GM19023 (cell line): ENCODE data around the gene DCDC2.
"Not testable (repeated sequence)": the region's sequence is repeated elsewhere in the genome, so short reads cannot be mapped to it uniquely, and the experiment has no call there.

ENCODE experiments used
- ATAC-seq: cut with Tn5 transposase; IDR thresholded peaks from one replicate; pipeline ENCODE4 v1.9.1; 2021; ENCODE audit warnings: mild to moderate bottlenecking, moderate library complexity; ENCODE audit not compliant: unreplicated experiment

The DCDC2 gene

DNA sequence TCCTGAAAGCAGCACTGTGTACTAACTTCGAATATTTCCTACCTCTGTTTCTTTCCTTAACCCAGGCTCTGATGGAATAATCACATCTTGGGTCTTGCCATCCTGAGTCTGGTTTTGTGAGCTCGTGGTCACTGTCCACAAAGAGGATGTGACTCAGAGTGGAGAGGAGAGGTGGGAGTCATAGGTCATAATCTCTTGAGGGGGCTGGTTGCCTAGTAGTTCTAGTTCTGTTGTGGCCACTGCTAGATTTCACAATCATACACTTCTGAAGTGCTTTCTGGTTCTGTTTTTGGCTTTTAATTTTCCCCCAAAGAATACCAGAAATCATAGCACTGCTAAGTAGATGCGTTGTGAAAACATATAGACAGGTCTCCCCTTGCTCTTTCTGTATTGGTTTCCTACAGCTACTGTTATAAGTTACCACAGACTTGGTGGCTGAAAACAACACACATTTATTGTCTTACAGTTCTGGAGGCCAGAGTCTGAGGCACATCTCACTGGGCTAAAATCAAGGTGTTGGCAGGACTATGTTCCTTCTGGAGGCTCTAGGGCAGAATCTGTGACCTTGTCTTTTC, 129.1 kb downstream of the DCDC2 start:
- peak; percentile 50 for ATAC-seq

DNA sequence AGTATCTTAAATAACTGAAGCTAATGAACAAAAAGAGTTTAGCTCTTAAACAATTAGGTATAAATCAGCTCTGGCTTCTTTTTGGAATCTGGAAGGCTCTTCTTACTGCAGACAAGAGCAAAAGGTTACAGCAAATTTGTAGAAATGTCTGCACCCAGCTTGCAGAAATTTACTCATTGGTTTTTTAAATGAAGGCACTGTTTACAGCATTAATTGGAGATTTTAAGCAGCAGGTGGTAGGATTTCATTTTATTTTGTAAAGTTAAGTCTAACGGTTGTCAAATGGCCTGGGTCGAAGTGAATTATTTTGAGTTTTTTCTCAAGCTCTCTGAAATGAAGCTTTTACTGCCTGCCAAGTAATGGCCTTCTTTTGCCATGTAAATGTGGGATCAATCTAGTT, 129.7 kb downstream of the DCDC2 start:
- no peak for ATAC-seq

GRCh38 chr6:24227556-24227955, 130.3 kb downstream of the DCDC2 start:
- no peak for ATAC-seq

GRCh38 chr6:24226541-24226940, 131.3 kb downstream of the DCDC2 start:
- no peak for ATAC-seq

GRCh38 chr6:24225838-24226237, 132.0 kb downstream of the DCDC2 start:
- no peak for ATAC-seq

DNA sequence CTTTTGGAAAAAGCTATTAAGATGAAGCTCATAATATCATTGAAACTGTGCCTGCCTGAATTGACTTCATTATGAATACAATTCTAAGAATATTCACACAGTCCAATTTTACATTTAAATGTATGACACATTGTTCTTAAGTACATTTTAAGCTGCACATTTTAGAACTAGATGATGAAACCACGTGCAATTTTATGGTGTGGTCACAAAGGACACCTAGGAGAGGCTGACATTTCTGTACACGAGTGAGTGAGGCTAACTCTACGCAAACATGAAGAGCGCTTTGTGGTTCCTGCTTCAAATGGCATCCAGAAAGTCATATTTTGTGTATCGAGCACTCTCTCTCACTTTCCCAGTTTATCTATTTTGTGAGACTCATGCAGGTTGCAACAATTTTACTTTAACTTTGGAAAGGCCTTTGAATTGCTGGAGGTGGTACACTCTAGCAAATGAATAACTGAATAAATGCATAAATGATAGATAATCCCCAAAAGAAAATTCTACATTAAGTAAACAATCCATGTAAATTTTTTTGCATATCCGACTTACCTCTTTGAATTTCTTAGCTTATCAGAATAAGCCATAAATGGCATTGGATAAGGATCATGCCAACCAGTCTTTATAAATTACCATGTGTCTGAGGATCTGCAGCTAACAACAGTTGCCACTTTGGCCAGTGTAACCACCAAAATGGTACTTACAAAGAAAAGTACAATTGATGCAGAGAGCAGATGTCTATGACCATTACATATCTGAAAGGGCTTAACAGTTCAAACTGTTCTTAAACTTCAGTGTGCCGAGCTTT, 134.5 kb downstream of the DCDC2 start:
- ATAC-seq, result no peak

DNA sequence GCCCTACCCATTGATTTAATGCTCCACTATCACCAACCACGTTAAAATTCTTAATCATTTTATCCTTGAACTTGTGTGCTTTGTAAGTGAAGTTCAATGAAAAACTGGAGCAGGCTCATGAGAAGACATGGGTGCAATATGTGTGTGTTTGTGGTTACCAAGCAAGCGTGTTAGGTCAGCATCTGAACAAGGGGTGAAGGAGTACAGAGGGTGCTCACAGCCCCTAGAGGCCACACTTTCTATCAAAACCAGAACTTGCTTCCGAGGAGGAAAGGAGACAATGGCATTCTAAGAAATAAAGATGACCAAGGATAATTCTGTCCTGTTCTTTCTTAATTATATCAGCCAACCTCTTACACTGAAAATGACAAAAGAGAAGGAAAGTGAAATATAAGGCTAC, 138.2 kb downstream of the DCDC2 start:
- ATAC-seq, result no peak

DNA sequence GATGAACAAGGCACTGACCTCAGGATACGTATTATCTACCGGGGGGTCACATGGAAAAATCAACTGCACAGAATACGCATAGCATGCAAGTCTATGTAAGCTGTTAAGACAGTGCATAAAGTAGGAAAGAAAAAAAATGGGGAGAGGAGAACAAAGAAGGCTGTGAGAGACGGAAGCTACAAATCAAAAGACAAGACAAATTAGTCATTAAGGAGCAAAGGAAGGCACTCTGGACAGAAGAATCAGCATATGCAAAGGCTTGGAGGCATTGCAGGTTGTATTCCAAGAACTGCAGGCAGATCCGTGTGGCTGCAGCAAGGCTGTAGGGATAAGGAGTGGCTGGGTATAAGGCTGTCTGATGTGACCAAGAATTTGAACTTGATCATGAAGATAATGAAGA, 142.9 kb downstream of the DCDC2 start:
- no peak for ATAC-seq

DNA sequence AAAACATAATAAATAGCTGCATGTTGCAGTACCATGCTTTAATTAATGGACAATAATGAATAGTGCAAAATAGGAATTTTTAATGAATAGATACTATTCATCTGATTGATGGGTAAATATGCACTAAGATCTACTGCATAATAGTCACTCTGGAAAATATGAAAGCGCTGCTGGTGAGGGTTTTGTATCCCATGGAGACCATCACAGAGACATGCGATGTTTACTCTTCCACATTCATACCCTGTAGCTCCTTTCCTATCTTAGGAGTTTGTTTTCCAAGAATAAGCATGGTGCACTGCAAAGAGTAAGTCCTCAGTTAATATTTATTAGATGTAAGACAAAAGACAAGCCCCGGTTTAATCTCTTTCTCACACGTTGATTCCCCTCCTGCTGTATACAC, 150.4 kb downstream of the DCDC2 start:
- ATAC-seq, result no peak

GRCh38 chr6:24205020-24205492, 152.8 kb downstream of the DCDC2 start:
- ATAC-seq, result no peak

GRCh38 chr6:24204113-24204512, 153.7 kb downstream of the DCDC2 start:
- ATAC-seq, result not testable (repeated sequence)

- no peak for ATAC-seq
Measured at GRCh38 chr6:24197892-24198291, 160.0 kb downstream of the DCDC2 start.

DNA sequence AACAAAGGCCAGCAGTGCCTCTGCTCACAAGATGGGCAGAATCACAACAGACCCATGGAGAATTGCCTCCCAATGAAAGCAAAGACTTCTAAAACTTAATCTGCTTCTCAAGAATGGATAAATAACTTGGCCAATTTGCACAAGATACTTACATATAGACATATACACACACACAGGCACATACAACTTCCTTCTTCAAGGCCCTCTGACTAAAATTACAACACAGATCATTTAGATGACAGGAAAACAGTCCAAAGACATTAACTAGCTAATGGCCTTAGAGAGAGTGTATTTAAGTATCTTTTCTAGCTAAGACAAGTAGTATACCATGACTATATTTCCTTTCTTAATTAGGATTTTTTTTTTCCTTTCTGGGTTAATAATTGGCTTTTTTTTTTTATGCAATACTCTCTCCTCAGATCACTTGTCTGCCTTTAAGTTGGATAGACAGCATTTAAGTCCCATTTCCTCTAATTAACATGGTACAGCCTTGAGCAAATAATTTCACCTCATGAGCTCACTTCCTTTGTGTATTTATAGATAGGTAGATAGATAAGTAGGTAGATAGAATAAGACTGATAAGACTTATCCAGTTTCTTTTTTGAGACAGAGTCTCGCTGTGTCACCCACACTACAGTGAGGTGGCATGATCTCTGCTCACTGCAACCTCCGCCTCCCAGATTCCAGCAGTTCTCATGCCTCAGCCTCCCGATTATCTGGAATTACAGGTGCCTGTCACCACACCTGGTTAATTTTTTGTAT, 161.8 kb downstream of the DCDC2 start:
- no peak for ATAC-seq

GRCh38 chr6:24194978-24195700, 162.7 kb downstream of the DCDC2 start:
- ATAC-seq, result no peak

DNA sequence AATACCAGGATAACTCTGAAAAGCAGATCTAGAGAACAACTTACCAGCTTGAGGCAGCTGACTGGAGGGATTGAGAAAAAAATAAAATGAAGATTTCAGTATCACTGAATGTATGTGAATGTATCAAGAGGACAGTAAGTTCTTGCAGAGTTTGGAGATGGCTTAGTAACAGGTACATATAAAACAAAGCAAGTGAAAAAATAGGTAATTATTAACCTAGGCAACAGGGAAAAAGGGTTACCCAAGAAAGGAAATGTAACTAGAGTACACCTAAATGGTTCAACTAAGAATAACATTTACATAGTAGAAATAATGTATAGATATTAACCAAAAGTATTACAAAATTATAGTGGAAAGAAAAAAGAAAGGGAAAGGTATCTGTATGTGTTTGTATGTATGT, 164.5 kb downstream of the DCDC2 start:
- no peak for ATAC-seq

DNA sequence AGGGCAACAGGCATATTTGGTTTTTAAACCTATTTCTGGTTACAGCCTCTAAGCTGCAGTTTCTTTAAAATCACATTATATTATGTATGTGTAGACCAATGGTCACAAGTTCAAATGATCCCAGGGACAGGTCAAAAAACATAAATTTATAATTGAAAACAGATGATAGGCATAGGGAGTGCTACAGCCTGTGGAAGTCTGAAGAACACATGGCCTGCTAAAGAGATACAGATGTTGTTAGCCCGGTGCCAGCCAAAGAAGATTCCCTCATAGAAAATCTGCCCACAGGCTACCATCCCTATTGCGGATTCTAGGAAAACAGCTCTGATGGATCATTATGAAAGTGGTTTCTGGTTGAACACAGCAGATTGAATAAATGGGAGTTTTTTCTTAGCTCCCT, 166.5 kb downstream of the DCDC2 start:
- no peak for ATAC-seq

DNA sequence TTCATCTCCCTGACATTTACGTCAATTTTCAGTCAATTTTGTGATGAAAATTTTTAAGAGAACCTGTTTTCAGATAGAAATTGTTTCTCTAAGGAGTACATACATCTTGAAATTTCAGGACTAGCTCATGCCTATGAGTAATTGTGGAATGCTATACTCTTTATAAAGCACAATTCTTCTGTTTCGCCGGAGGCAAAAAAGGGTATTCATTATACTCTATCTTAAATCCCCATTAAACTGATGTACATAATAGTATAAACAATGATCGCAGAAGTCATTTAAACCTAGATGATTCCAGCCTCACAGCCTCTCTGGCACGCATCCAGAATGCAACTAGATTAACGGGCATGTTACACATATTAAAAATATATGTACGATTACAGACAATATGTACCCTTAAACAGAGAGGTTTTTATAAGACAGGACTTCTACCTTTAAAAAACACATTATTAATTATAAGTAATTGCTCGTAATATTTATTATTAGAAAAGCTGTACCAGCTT, 169.2 kb downstream of the DCDC2 start:
- ATAC-seq, result no peak

DNA sequence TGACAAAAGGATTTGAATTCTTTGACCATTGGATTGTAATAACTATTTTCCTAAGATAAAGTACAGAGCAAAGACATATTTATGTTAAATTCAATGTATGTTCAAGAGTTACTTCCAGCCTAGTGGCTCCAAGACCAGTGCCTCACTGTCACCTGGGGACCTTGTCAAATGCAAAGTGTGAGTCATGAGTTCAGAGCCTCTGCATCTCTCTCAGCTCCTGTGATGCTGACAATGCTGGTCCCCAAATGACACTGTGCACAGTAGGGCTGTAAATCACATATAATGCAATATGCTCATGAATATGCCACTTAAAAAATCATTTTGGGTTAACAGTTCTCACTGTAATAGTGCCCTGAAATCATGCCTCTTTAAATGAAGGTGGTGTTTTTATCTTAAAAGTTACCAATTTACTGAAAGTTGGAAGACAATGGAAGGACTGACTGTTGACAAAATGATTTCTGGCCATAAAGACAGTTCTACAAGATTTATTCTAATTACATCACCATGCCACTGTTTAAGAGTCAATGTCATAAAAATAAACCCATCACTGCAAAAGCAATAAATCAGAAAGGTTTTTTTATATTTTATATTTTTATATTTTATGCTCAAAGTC, 169.8 kb downstream of the DCDC2 start:
- ATAC-seq, result no peak

DNA sequence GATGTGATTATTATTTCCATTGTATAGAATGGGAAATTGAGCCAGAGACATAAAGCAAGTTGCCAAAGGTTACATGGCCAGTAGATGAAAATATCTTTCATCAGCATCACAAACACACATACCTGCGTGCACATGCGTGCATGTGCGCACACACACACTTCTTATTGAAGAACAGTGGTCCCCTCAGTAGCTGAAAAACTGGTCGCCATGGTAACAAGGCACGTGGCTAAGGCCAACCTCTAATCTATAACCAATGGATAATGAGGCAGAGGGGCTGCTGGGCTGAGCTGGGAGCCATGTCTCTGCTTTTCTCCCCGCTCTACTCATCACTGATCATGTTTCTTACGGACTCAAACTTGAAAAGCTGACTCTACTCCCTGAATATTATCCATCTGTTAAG, 171.5 kb downstream of the DCDC2 start:
- no peak for ATAC-seq

DNA sequence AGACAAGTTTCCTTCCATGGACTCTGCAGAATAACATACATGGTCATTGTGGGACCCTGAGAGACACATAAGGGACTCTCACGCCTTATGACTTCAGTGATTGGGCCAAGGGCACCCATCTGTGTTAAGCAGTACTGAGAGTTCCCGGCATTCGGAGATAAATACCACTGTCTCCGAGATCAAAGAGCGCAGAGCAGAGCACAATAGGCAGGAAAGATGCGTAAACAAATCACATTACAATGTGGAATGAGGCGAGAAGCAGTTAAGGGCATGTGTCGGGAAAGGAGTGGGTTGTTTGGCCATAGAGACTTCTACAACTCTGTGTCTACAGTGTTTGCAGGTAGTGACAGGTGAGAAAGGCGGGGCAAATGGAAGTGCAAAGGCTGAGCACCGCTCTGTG, 174.3 kb downstream of the DCDC2 start:
- ATAC-seq, result no peak

- no peak for ATAC-seq
Measured at GRCh38 chr6:24157886-24158285, 200.0 kb downstream of the DCDC2 start.
